Fibroblast of lung (primary cell): ENCODE measurements around the gene SLCO1C1. TPM values are rescaled to one million over a fixed set of nuclear protein-coding genes. Genes with fewer than 3 reads are reported as not detected.

ENCODE experiments used
- DNase-seq, 2 donors: peaks; one replicate each; pipeline versions ENCODE4 v3.0.0 to v3.0.0-alpha.2; 2010; ENCODE audit warnings: low read depth in 2 of 2
- H2AFZ ChIP-seq: 2 replicates; pipeline ENCODE4 v1.5.1; 2012; ENCODE audit warnings: low read length, control low read depth, inconsistent platforms
- H3K27ac ChIP-seq: 2 replicates; pipeline ENCODE4 v1.5.1; 2011; ENCODE audit warnings: low read length, control low read depth; ENCODE audit not compliant: insufficient read depth
- H3K27me3 ChIP-seq: 2 replicates; pipeline ENCODE4 v1.5.1; 2011; ENCODE audit warnings: mild to moderate bottlenecking, low read length; ENCODE audit not compliant: control insufficient read depth, insufficient read depth
- H3K36me3 ChIP-seq: 2 replicates; pipeline ENCODE4 v1.5.1; 2011; ENCODE audit warnings: low read length; ENCODE audit not compliant: control insufficient read depth, insufficient read depth
- H3K4me1 ChIP-seq: 2 replicates; pipeline ENCODE4 v1.5.1; 2011; ENCODE audit warnings: low read length; ENCODE audit not compliant: control insufficient read depth, insufficient read depth; ENCODE audit errors: extremely low read depth
- H3K4me2 ChIP-seq: 2 replicates; pipeline ENCODE4 v1.5.1; 2011; ENCODE audit warnings: low read length, control low read depth; ENCODE audit not compliant: insufficient read depth; ENCODE audit errors: extremely low read depth
- H3K4me3 ChIP-seq, 4 experiments: fragments of 200-600 bp in 1 of 4; sonication (generic) in 1 of 4; replicated peaks in 1 of 4; 2 replicates each; pipeline ENCODE4 v1.5.1; 2011 to 2016; ENCODE audit warnings: low read length in 4 of 4, low read depth in 3 of 4, mild to moderate bottlenecking in 3 of 4, control low read depth in 2 of 4, inconsistent platforms in 1 of 4, mixed read lengths in 1 of 4; ENCODE audit not compliant: insufficient read depth in 1 of 4; ENCODE audit errors: control extremely low read depth in 1 of 4
- H3K79me2 ChIP-seq: 2 replicates; pipeline ENCODE4 v1.5.1; 2012; ENCODE audit warnings: mild to moderate bottlenecking, low read length, inconsistent platforms; ENCODE audit not compliant: control insufficient read depth, insufficient read depth
- H3K9ac ChIP-seq: 2 replicates; pipeline ENCODE4 v1.5.1; 2011; ENCODE audit warnings: mild to moderate bottlenecking, low read length, control low read depth; ENCODE audit not compliant: insufficient read depth
- H3K9me3 ChIP-seq: 2 replicates; pipeline ENCODE4 v1.5.1; 2012; ENCODE audit warnings: low read depth, low read length; ENCODE audit not compliant: control insufficient read depth, insufficient read depth
- H4K20me1 ChIP-seq: 2 replicates; pipeline ENCODE4 v1.5.1; 2011; ENCODE audit warnings: low read length; ENCODE audit not compliant: control insufficient read depth, insufficient read depth; ENCODE audit errors: extremely low read depth
- EZH2 ChIP-seq: IDR thresholded peaks from 2 replicates; pipeline ENCODE4 v1.5.1; 2012; ENCODE audit warnings: low read length, control low read depth, mild to moderate bottlenecking; ENCODE audit errors: missing control alignments
- polyA plus RNA-seq, 2 donors: library from polyadenylated mRNA; depleted of rRNA in 1 of 2; stranded (reverse) in 1 of 2; unstranded in 1 of 2; fragments of >200 nt; gene quantifications; 2 replicates each; pipeline ENCODE4 v1.2.1, GENCODE V29; 2011 to 2012; ENCODE audit warnings: missing spikeins in 1 of 2
- total RNA-seq: library from RNA; depleted of rRNA; stranded (reverse); fragments of >200 nt; gene quantifications from 2 replicates; pipeline ENCODE4 v1.2.1, GENCODE V29; 2014
- TF ChIP-seq, protein P1 (sequence below), 2 donors: IDR thresholded peaks in 1 of 2; conservative IDR thresholded peaks in 1 of 2; 1 replicate in 1 of 2; 2 replicates in 1 of 2; pipeline ENCODE4 v1.5.1; 2011 to 2012; ENCODE audit warnings: low read length in 2 of 2, control low read depth in 1 of 2, inconsistent platforms in 1 of 2, low read depth in 1 of 2, mild to moderate bottlenecking in 1 of 2

The SLCO1C1 gene
- total and polyA plus RNA-seq, 2 donors (not counting 1 experiment from before 2014, with no cell fraction given) = not detected

DNA sequence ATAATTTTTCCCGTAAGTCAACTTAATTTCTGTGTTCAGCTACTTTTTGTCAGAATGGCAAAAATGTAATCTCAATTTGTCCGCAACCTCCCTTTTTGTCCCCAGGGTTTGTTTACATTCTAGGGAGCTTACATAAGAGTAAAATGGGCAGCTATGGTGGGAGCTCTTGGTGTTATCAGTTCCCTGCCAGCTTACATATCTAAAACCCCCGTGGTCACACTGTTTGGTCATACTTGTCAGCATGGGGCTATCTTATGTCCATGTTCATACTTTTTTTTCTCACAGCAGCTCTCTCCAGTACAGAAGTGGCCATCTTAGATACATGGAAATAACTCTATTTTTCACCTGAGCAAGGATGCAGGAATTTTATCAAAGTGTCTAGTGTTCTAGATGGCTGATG is 16.7 kb downstream of the SLCO1C1 start:
- Histone ChIP-seq H2AFZ (no peak overlapping the region), H3K9me3 (no peaks in the 10 kb centered on the region), H3K4me1 (no peaks in the 10 kb centered on the region), H4K20me1 (no peaks in the 10 kb centered on the region), H3K4me2 (no peak overlapping the region), H3K9ac (no peak overlapping the region), H3K79me2 (no peaks in the 10 kb centered on the region), H3K4me3 (no peak overlapping the region), H3K27ac (no peak overlapping the region), H3K27me3 (no peaks in the 10 kb centered on the region), H3K36me3 (no peaks in the 10 kb centered on the region)
- TF ChIP-seq, protein P1, sequence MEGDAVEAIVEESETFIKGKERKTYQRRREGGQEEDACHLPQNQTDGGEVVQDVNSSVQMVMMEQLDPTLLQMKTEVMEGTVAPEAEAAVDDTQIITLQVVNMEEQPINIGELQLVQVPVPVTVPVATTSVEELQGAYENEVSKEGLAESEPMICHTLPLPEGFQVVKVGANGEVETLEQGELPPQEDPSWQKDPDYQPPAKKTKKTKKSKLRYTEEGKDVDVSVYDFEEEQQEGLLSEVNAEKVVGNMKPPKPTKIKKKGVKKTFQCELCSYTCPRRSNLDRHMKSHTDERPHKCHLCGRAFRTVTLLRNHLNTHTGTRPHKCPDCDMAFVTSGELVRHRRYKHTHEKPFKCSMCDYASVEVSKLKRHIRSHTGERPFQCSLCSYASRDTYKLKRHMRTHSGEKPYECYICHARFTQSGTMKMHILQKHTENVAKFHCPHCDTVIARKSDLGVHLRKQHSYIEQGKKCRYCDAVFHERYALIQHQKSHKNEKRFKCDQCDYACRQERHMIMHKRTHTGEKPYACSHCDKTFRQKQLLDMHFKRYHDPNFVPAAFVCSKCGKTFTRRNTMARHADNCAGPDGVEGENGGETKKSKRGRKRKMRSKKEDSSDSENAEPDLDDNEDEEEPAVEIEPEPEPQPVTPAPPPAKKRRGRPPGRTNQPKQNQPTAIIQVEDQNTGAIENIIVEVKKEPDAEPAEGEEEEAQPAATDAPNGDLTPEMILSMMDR (conservative IDR thresholded peaks at IDR 0.05 in 1 of 2, IDR thresholded peaks at IDR 0.05 in 1 of 2; ENCODE audit: low read depth in 1 of 2, low read length in 2 of 2) = no peak
- TF ChIP-seq EZH2 = no peak
- DNase-seq = no peak

DNA sequence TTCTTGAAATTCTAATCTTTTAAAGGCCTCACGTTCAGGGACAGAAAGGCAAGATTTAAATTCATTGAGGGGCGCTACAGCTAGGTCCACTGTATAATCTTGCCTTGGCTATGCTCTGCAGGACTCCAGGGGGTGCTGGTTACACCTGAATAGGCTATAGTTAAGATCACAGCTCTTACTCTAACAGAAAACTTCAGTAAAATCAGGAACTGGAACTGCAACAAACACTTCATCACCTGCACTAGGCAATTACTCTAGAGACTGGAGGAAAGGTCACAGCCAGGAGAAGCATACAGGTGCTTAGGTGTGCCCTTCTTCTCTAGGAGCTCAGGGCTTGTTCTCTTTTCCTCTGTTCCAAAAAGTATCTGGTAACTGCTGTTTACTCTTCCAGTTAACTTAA is 20.9 kb downstream of the SLCO1C1 start:
- Histone ChIP-seq H3K4me3 (no peak overlapping the region), H3K27ac (no peak overlapping the region), H3K4me1 (no peaks in the 10 kb centered on the region), H2AFZ (no peak overlapping the region), H3K9me3 (no peaks in the 10 kb centered on the region), H4K20me1 (no peaks in the 10 kb centered on the region), H3K79me2 (no peaks in the 10 kb centered on the region), H3K9ac (no peak overlapping the region), H3K36me3 (no peaks in the 10 kb centered on the region), H3K4me2 (no peak overlapping the region), H3K27me3 (no peaks in the 10 kb centered on the region)
- DNase-seq = no peak
- TF ChIP-seq, protein P1 (conservative IDR thresholded peaks at IDR 0.05 in 1 of 2, IDR thresholded peaks at IDR 0.05 in 1 of 2; ENCODE audit: low read depth in 1 of 2, low read length in 2 of 2) = no peak
- TF ChIP-seq EZH2 = no peak

- H4K20me1 ChIP-seq = no peaks in the 10 kb centered on the region
- no peaks in the 10 kb centered on the region for H3K4me1 ChIP-seq
- no peaks in the 10 kb centered on the region for H3K27me3 ChIP-seq
- H2AFZ ChIP-seq = no peak overlapping the region
- TF ChIP-seq EZH2 = no peak
- TF ChIP-seq, protein P1 (conservative IDR thresholded peaks at IDR 0.05 in 1 of 2, IDR thresholded peaks at IDR 0.05 in 1 of 2; ENCODE audit: low read depth in 1 of 2, low read length in 2 of 2) = no peak
- no peak overlapping the region for H3K4me3 ChIP-seq
- H3K27ac ChIP-seq = no peak overlapping the region
- no peaks in the 10 kb centered on the region for H3K9me3 ChIP-seq
- no peak overlapping the region for H3K4me2 ChIP-seq
- H3K79me2 ChIP-seq = no peaks in the 10 kb centered on the region
- no peak overlapping the region for H3K9ac ChIP-seq
- DNase-seq = no peak
- no peaks in the 10 kb centered on the region for H3K36me3 ChIP-seq
Observed at GRCh38 chr12:20716985-20717384, 21.9 kb downstream of the SLCO1C1 start.
